Loucy (cell line): ENCODE measurements around the gene MTHFR.
A peak's percentile ranks its signal among the peaks of the same experiment; 100 is the strongest.

ENCODE experiments used
- H2AFZ ChIP-seq: fragments of 200-600 bp; sonication (generic); 2 replicates; pipeline ENCODE4 v1.6.0; 2016; ENCODE audit warnings: antibody characterized with exemption, mild to moderate bottlenecking, low read length, moderate library complexity
- H3F3A ChIP-seq: fragments of 200-600 bp; 2 replicates; pipeline ENCODE4 v1.6.0; 2016; ENCODE audit warnings: antibody characterized with exemption, low read depth, mild to moderate bottlenecking
- H3K27me3 ChIP-seq: fragments of 200-600 bp; sonication (generic); 2 replicates; pipeline ENCODE4 v1.6.1; 2014; ENCODE audit warnings: low read length, mild to moderate bottlenecking; ENCODE audit not compliant: insufficient read depth, poor library complexity, severe bottlenecking
- H3K36me3 ChIP-seq: fragments of 200-600 bp; sonication (generic); 2 replicates; pipeline ENCODE4 v1.6.1; 2016; ENCODE audit warnings: low read length; ENCODE audit not compliant: insufficient read depth
- H3K4me1 ChIP-seq: fragments of 200-600 bp; sonication (generic); 2 replicates; pipeline ENCODE4 v1.5.1; 2014; ENCODE audit warnings: low read length, mild to moderate bottlenecking; ENCODE audit not compliant: insufficient read depth, poor library complexity, severe bottlenecking
- H3K4me2 ChIP-seq: fragments of 200-600 bp; sonication (generic); 2 replicates; pipeline ENCODE4 v1.6.0; 2014; ENCODE audit warnings: antibody characterized with exemption, low read length, low read depth, mild to moderate bottlenecking; ENCODE audit not compliant: poor library complexity, severe bottlenecking
- H3K4me3 ChIP-seq: fragments of 200-600 bp; sonication (generic); 2 replicates; pipeline ENCODE4 v1.5.1; 2014; ENCODE audit warnings: low read length, mild to moderate bottlenecking, mixed read lengths; ENCODE audit not compliant: poor library complexity, severe bottlenecking
- H3K79me2 ChIP-seq: fragments of 200-600 bp; sonication (generic); 2 replicates; pipeline ENCODE4 v1.6.1; 2014; ENCODE audit warnings: low read length; ENCODE audit not compliant: insufficient read depth
- H3K9ac ChIP-seq: fragments of 200-600 bp; sonication (generic); 2 replicates; pipeline ENCODE4 v1.6.0; 2014; ENCODE audit warnings: mild to moderate bottlenecking, low read depth, low read length, moderate library complexity; ENCODE audit not compliant: poor library complexity, severe bottlenecking
- H3K9me2 ChIP-seq: fragments of 200-600 bp; sonication (generic); replicated peaks from 2 replicates; pipeline ENCODE4 v1.6.1; 2016; ENCODE audit warnings: low read depth, low read length, mixed read lengths
- H3K9me3 ChIP-seq: fragments of 200-600 bp; sonication (generic); 2 replicates; pipeline ENCODE4 v1.6.1; 2014; ENCODE audit warnings: mild to moderate bottlenecking, antibody characterized with exemption, low read length, low read depth; ENCODE audit not compliant: insufficient read depth
- H4K20me1 ChIP-seq: fragments of 200-600 bp; sonication (generic); 2 replicates; pipeline ENCODE4 v1.6.0; 2014; ENCODE audit warnings: antibody characterized with exemption, low read length, mild to moderate bottlenecking; ENCODE audit not compliant: insufficient read depth, poor library complexity, severe bottlenecking
- CTCF ChIP-seq: fragments of 200-600 bp; sonication (generic); conservative IDR thresholded peaks from 2 replicates; pipeline ENCODE4 v1.5.1; 2014; ENCODE audit warnings: mild to moderate bottlenecking, antibody characterized with exemption, low read length
- EZH2phosphoT487 ChIP-seq: fragments of 200-600 bp; IDR thresholded peaks from 2 replicates; pipeline ENCODE4 v1.6.1; 2018; ENCODE audit warnings: antibody characterized with exemption, mild to moderate bottlenecking, moderate library complexity, borderline replicate concordance

MTHFR gene

DNA sequence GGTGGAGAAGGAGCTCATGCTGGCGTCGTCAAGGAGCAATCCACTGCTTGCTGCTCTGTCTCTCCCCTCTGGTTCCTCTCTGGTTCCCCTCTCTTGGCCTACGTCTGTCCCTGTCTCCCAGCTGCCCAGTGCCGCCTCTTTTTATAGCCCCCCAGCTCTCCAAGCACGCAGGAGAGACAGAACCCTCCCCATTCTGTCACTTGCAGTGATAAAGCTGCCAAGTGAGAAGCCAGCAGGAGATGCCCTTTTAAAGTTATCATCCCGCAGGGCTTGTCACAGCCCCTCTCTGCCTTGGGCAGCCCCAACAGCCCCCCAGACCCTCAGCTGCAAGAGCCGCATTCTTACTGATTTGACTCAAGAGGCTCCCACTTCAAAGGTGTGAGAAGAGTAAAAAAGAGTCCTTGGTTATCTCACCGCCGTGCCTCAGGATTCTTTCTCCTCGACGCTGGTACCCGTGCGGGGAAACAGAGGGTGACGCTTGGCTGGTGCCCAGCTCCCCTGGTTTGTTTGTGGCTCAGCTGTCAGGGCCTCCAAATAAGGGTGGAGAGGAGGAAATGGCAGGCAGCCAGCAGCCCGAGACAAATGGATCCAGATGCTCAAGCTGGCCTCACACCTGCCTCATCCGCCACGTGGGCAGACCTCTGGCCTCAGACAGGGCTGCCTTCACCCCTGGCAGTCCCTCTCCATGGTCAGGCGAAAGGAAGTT is 42.1 kb upstream of the MTHFR start, which contains the start of gene NPPA:
NPPA (minus strand) TSS at position 117 of the 706 bp plus-strand sequence; CDS start at position 18, 99 bp downstream.
- no peak within 1 kb of the TSS for H2AFZ ChIP-seq

DNA sequence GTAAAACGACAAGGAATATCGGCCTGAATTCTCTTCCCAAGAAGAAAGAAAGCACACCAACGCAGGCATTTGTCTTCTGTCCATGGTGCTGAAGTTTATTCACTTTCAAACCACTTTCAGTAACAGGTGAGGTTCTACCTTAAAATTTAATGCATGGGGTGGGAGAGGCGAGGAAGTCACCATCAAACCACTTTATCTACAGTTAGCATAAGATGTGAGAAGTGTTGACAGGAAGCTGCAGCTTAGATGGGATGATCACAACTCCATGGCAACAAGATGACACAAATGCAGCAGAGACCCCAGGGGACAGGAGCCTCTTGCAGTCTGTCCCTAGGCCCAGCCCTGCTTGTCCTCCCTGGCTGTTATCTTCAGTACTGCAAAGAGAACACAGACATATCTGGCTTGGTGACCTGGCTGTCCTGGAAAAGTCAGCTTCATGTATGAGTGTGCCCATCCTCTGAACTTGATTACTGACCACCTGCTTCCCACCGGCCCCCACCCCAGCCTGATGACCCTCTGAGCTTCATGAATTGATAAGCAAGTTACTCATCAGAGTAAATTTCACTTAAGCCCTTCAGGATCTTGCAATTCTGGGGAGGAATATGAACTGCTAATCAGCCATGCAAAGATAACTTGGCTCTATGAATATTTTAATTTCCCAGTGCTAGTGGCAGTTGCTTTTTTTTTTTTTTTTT is 40.0 kb upstream of the MTHFR start:
- Histone ChIP-seq H3K79me2 (no peaks in the 10 kb centered on the region), H3K9me3 (no peaks in the 10 kb centered on the region), H4K20me1 (peaks cover 3% of the 10 kb centered on the region), H3K4me2 (no peak overlapping the region), H3K36me3 (peaks cover 12% of the 10 kb centered on the region; the same call in 1 of the 2 replicates), H3K4me3 (no peak overlapping the region), H3K27me3 (no peaks in the 10 kb centered on the region), H2AFZ (no peak overlapping the region), H3K4me1 (peaks cover 26% of the 10 kb centered on the region), H3K9me2 (no peaks in the 10 kb centered on the region), H3F3A (peaks cover 20% of the 10 kb centered on the region; the same call in 1 of the 2 replicates), H3K9ac (no peak overlapping the region)
- TF ChIP-seq CTCF (no peak), EZH2phosphoT487 (no peak)

More for the DNA sequence above, 42.1 kb upstream of the MTHFR start, which contains the start of gene NPPA:
- Histone ChIP-seq H3F3A (peaks cover 4% of the 10 kb centered on the region; the same call in 1 of the 2 replicates), H3K9me3 (no peaks in the 10 kb centered on the region), H3K4me2 (no peak within 1 kb of the TSS), H4K20me1 (peaks cover 3% of the 10 kb centered on the region), H3K36me3 (peaks cover 6% of the 10 kb centered on the region; the same call in 1 of the 2 replicates), H3K9ac (no peak within 1 kb of the TSS), H3K9me2 (no peaks in the 10 kb centered on the region), H3K4me3 (no peak within 1 kb of the TSS), H3K27me3 (no peaks in the 10 kb centered on the region), H3K79me2 (no peaks in the 10 kb centered on the region), H3K4me1 (peaks cover 6% of the 10 kb centered on the region)
- no peak for TF ChIP-seq CTCF
- TF ChIP-seq EZH2phosphoT487, result no peak

DNA sequence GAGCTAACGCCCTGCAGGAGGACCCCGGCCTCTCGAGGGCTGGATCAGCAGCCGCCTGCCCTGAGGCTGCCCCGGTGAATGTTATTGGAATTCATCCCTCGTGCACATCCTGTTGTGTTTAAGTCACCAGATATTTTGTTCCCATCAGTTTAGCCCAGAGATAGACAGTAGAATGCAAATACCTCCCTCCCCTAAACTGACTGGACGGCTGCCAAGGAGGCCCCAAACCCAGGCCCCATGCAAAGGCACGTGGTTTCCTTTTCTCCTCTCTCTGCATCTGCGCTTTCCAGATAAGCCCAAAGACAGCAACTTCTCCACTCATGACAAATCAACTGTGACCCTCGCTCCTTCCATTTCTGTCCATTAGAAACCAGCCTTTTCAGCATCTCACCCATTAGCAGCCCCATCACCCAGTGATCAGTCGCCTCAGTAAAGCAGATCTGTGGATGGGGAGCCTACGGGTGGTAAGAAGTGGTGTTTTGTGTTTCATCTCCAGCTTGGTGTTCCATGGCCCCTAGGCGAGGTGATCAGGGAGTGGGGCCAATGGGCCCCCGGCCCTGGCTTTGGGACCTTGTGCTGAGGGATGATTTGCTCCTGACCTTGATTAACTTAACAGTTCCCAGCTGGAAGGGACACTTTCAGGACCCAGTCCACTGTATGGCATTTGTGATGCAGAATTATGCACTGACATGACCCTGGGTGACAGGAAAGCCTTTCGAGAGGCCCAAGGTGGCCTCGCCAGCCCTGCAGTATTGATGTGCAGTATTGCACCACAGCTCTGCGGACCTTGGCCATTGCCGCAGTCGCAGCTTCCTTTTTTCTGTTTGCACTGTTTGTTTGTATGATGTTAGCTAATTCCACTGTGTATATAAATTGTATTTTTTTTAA is 36.6 kb upstream of the MTHFR start:
- H3K4me1 ChIP-seq, result peaks cover 27% of the 10 kb centered on the region
- peaks cover 20% of the 10 kb centered on the region; the same call in 1 of the 2 replicates for H3F3A ChIP-seq
- H3K27me3 ChIP-seq, result no peaks in the 10 kb centered on the region
- H3K36me3 ChIP-seq, result peaks cover 42% of the 10 kb centered on the region; the same call in 1 of the 2 replicates
- H4K20me1 ChIP-seq, result peaks cover 3% of the 10 kb centered on the region
- no peaks in the 10 kb centered on the region for H3K9me3 ChIP-seq
- H3K9me2 ChIP-seq, result no peaks in the 10 kb centered on the region
- TF ChIP-seq EZH2phosphoT487, result no peak
- no peak for TF ChIP-seq CTCF
- no peaks in the 10 kb centered on the region for H3K79me2 ChIP-seq
- H3K9ac ChIP-seq, result peak overlapping the region; percentile 69
- H2AFZ ChIP-seq, result no peak overlapping the region
- H3K4me3 ChIP-seq, result peak overlapping the region; percentile 42
- H3K4me2 ChIP-seq, result peak overlapping the region; percentile 77
